ENCODE results near the gene C17orf50.
"Not testable (repeated sequence)": the region's sequence is repeated elsewhere in the genome, so short reads cannot be mapped to it uniquely, and the experiment has no call there.

Gene C17orf50

GRCh38 chr17:35735036-35735805 is 25.5 kb upstream of the C17orf50 start:
- no peak for DNase-seq

- no peak for DNase-seq
Observed at GRCh38 chr17:35736236-35736635, 24.5 kb upstream of the C17orf50 start.

DNA sequence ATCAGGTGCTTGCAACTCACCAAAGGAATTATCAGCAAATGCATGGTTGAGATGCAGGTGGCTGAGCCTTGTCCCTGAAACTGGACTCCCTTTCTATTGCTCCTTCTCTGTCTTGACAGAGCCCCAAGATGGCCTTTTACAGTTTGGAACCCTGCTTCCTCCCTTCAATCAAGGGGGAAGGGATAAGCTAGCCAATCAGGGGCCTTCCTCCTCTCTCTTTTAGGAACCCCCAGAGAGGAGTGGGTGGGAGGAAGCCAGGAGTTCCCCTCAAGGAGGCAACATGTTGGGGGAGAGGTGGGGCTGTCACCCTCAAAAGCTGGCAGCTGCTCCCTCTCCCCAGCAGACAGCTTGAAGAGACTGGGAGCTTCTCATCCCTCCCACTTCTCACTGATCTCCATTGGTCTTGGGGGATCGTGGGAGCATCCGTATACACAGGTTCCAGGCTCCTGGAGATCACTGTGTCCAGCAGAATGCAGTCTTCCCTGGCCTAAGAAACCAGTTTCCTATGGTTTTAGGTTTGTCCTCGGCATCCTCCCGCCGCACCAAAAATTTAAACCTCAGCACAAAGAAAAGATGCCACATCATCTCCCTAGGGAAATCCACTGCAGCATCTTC is 22.1 kb upstream of the C17orf50 start:
- DNase-seq: no peak

- DNase-seq: no peak
Observed at GRCh38 chr17:35740216-35740615, 20.5 kb upstream of the C17orf50 start.

GRCh38 chr17:35740997-35741931 is 19.4 kb upstream of the C17orf50 start:
- DNase-seq: peak; percentile 15

DNA sequence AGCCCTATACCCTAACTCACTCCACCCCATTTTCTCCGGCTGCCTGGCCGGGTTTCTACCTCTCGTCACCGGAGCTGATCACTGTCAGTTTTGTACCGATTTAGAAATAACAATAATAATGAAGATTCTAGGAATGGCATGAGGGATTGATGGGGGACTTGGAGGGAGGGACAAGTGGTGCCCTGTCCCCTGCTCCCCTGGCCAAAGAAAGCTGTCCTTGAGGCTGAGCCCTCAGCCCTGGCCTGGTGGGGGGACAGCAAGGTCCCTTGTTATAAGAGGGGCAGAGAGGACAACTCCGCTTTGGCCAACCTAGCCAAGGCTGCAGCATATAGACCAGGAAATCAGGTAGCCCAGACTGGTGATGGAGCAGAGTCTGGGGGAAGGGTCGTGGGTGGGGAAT is 18.2 kb upstream of the C17orf50 start:
- DNase-seq: no peak

- DNase-seq: no peak
Observed at GRCh38 chr17:35742896-35743477, 17.7 kb upstream of the C17orf50 start.

DNA sequence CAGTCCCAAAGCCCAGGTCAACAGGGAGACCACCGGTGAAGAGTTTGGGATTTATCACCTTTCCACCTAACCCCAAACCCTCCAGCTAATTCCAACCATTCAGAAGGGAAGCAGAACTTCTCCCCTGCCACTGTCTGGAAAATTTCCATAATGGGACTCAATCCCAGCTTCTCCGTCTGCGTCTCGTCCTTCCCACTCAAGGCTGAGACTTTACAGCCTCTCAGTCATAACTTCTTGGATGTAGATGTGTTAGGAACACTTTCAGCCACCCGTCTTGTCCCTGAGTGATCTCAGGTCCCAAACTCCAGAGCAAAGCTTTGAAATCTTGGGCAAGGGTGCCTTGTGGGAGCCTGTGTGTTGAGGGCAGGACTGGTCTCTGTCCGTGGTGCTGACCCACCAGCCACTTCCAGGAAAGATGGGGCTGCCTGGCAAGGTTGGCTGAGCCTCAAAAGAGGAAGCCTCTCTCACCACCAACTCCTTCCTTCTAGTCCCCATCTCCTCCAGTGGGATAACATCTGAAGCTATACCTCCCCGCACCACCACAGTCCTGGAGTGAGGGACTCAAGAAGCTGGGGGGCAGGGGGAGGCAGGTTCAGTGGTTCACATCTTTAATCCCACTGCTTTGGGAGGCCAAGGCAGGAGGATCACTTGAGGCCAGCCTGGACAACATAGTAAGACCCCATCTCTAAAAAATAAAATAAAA is 16.9 kb upstream of the C17orf50 start:
- DNase-seq: peak; percentile 30

- DNase-seq: no peak
Observed at GRCh38 chr17:35744830-35745229, 15.9 kb upstream of the C17orf50 start.

- DNase-seq: no peak
Observed at GRCh38 chr17:35745246-35745645, 15.4 kb upstream of the C17orf50 start.

DNA sequence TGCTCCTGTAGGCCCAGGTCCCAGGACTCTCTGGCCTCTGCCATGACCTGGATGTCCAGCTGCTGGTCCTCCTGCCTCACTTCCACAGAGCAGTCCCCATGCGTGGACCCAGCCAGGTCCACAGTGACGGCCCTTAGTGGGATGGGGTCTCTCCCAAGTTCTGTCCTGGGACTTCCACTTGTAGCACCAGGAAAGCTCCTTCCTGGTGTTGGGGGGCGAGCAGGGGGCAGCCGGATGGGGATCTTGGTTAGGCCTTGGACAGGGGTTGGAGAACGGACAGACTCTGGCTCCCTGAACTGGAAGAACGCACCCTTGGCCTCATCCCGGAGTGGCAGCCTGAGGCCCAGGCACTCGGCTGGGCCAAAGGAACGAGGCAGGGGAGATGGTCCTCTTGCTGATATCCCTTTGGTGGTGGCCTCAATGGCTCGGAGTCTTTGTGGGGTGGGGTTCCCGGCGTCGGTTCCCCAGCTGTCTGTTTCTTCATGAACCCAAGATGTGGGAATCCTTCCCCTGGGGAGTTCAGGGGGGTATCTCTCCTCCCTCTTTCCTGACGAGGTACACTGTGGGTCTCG is 14.9 kb upstream of the C17orf50 start:
- no peak for DNase-seq

- DNase-seq: peak; percentile 65
Observed at GRCh38 chr17:35747540-35748017, 13.1 kb upstream of the C17orf50 start.

GRCh38 chr17:35748341-35748841 is 12.3 kb upstream of the C17orf50 start:
- DNase-seq: no peak

DNA sequence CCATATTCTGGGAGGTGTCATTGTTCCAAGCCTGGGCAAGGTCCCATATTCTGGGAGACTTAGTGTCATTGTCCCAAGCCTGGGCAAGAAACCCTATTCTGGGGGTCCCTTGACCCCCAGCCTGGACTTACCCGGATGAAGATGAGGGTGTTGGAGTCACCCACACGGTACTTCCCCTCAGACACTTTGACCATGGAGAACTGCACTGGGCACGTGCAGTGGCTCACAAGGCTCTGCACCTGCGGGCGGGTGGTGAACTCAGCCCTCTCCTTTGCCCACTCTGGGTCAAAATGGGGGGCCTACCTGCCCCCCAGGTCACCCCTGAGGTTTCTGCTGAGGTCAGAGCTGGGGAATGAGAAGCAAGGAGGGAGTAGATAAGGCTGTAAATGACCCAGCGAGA is 11.7 kb upstream of the C17orf50 start:
- DNase-seq: no peak

DNA sequence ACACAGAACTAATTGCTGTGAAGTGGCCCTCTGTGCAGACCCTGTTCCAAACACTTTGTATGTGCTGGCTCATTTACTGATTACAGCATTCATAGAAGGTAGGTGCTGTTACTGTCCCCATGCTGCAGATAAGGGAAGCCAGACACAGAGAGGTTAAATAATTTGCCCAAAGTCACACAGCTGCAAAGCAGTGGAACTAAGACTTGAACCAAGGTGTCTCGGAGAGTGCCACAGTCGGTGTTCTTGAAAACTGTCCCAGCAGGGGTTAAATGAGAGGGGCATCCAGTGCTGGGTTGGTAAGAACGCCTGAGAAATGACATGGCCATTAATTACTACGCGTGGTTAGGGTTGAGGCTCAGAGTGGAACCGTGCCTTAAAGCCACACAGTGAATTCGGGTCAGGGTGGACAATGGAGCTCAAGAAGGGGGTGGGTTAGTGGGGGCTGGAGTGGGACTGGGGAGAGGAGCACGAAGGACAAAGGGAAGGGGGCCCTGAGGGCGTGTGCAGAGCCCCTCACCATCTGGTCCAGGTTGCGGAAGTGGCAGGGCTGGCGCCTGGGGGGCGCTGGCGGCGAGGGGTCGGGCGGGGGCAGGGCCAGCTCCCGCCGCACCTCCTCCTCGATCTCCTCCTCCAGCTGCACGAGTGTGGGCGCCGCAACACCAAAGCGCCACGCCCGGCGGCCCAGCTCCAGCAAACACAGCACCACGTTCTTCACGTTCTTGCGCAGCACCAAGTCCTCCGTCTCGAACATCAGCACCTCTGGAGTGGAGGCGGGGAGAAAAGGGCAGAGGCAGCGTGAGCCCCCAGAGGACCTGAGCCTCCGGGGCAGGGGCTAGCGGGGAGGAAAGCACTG is 10.9 kb upstream of the C17orf50 start:
- peak; percentile 38 for DNase-seq

GRCh38 chr17:35750526-35751395 is 9.9 kb upstream of the C17orf50 start:
- DNase-seq: no peak

DNA sequence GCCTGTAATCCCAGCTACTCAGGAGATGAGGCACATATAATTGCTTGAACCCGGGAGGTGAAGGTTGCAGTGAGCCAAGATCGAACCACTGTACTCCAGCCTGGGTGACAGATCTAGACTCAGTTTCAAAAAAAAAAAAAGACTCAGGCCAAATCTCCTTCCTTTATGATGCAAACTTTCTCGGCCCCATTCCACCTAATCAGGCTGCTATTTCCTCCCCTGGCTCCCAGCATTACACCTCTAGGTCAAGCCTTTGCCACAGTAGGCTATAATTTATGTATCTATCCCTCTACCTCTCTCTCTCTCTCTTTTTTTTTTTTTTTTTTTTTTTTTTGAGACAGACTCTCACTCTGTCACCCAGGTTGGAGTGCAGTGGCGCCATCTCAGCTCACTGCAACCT is 9.1 kb upstream of the C17orf50 start:
- DNase-seq: not testable (repeated sequence)

DNA sequence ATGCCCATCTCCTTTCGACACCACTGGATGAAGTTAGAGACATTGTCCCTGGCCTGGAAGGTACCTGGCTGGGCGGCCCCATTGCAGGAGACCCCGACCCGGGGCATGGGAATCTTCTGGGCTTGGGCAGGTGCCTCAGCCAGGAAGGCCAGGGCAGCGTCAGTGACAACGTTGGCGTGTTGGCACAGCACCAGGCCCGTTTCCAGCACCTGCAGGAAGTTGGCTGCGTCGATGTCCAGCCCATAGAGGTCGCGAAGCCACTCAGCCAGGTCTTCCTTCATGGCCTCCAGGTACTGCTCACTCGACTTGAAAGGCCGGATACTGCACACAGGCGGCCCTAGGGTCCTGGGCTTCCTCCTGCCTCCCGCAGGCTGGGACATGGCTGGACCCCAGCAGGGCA is 8.2 kb upstream of the C17orf50 start:
- DNase-seq: no peak

GRCh38 chr17:35752945-35753764 is 7.5 kb upstream of the C17orf50 start, which contains the start of gene GAS2L2:
Gene GAS2L2, minus strand, starts transcription at chr17:35753239. Its CDS starts 389 bp downstream, at chr17:35752850.
- DNase-seq: no peak

Data from fibroblast of skin of right biceps (primary cell).